ENCODE results near the gene ABHD16A.

The ABHD16A gene

GRCh38 chr6:31702819-31703716 lies at the start of gene ABHD16A:
TSS of gene ABHD16A (minus strand) at chr6:31703324. CDS start at chr6:31703281, 43 bp downstream.
- peak; percentile 96 for DNase-seq (ENCODE audit: insufficient read length, low spot score)
- peak; percentile 11 for FAIRE-seq
- peak; percentile 83 for TF ChIP-seq POLR2A (IDR thresholded peaks at IDR 0.05; ENCODE audit: low read depth, low read length)

- DNase-seq (ENCODE audit: insufficient read length, low spot score) (peak; percentile 61), FAIRE-seq (peak; percentile 58)
Measured at GRCh38 chr6:31752739-31753319, 49.7 kb upstream of the ABHD16A start.

GRCh38 chr6:31750411-31751022 lies 47.4 kb upstream of the ABHD16A start:
- DNase-seq (ENCODE audit: insufficient read length, low spot score) (no peak), FAIRE-seq (no peak)
- no peak for TF ChIP-seq POLR2A (IDR thresholded peaks at IDR 0.05; ENCODE audit: low read depth, low read length)

More at GRCh38 chr6:31752739-31753319, 49.7 kb upstream of the ABHD16A start:
- TF ChIP-seq POLR2A (IDR thresholded peaks at IDR 0.05; ENCODE audit: low read depth, low read length), result no peak

- FAIRE-seq (no peak), DNase-seq (ENCODE audit: insufficient read length, low spot score) (no peak)
- no peak for TF ChIP-seq POLR2A (IDR thresholded peaks at IDR 0.05; ENCODE audit: low read depth, low read length)
Measured at GRCh38 chr6:31749301-31750036, 46.3 kb upstream of the ABHD16A start.

- no peak for FAIRE-seq
- no peak for DNase-seq (ENCODE audit: insufficient read length, low spot score)
- TF ChIP-seq POLR2A (IDR thresholded peaks at IDR 0.05; ENCODE audit: low read depth, low read length), result no peak
Measured at GRCh38 chr6:31744422-31744821, 41.3 kb upstream of the ABHD16A start.

GRCh38 chr6:31742894-31743293 lies 39.8 kb upstream of the ABHD16A start:
- FAIRE-seq, result no peak
- no peak for TF ChIP-seq POLR2A (IDR thresholded peaks at IDR 0.05; ENCODE audit: low read depth, low read length)
- DNase-seq (ENCODE audit: insufficient read length, low spot score), result no peak

- no peak for TF ChIP-seq POLR2A (IDR thresholded peaks at IDR 0.05; ENCODE audit: low read depth, low read length)
- FAIRE-seq (no peak), DNase-seq (ENCODE audit: insufficient read length, low spot score) (no peak)
Measured at GRCh38 chr6:31741815-31742214, 38.7 kb upstream of the ABHD16A start.

GRCh38 chr6:31740397-31741223 lies 37.5 kb upstream of the ABHD16A start:
- FAIRE-seq, result no peak
- no peak for DNase-seq (ENCODE audit: insufficient read length, low spot score)
- peak; percentile 13; the same call in 1 of the 2 replicates for TF ChIP-seq POLR2A (IDR thresholded peaks at IDR 0.05; ENCODE audit: low read depth, low read length)

GRCh38 chr6:31739639-31740396 lies 36.7 kb upstream of the ABHD16A start, which contains the start of gene MSH5:
TSS of gene MSH5 (plus strand) at chr6:31740005. CDS start at chr6:31740467, 462 bp downstream.
- FAIRE-seq (peak; percentile 72), DNase-seq (ENCODE audit: insufficient read length, low spot score) (peak; percentile 90)
- TF ChIP-seq POLR2A (IDR thresholded peaks at IDR 0.05; ENCODE audit: low read depth, low read length), result peak; percentile 49

GRCh38 chr6:31737991-31738979 lies 35.2 kb upstream of the ABHD16A start:
- DNase-seq (ENCODE audit: insufficient read length, low spot score) (peak; percentile 71), FAIRE-seq (peak; percentile 36)
- peak; percentile 34; the same call in 1 of the 2 replicates for TF ChIP-seq POLR2A (IDR thresholded peaks at IDR 0.05; ENCODE audit: low read depth, low read length)
